ENCODE data around the gene TBL1XR1.
"Not testable (repeated sequence)": the region's sequence is repeated elsewhere in the genome, so short reads cannot be mapped to it uniquely, and the experiment has no call there.

Gene TBL1XR1

DNA sequence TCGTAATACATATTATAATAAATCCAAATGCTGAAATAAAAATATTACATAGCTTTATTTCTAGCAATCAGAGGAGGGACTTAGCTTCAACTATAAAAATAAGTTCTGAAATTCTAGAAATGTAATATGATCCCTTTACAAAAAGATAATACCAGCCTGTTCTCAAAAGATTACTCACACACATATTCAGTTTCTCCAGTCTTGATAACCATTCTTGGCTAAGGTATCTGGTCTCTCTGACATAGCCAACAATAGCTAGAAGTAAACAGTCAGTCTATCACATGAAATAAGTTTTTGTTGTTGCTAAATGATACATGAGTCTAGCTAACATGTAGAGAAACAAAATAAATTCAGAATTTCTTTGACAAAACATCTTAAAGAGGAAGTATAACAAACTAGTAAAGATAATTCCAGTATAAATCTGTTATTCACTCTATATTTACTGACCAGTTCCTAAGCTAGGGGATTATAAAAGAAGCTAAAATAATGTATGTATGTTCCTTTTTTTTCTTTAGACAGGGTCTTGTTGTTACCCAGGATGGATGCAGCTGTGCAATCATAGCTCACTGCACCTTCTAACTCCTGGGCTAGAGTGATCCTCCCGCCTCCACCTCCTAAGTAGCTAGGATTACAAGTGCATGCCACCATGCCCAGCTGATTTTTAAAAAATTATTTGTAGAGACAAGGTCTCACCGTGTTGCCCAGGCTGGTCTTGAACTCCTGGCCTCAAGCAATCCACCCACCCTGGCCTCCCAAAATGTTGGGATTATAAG, 170.6 kb downstream of the TBL1XR1 start:
- DNase-seq (ENCODE audit: low read depth), result no peak
- no peak overlapping the region for H3K4me3 ChIP-seq (ENCODE audit: low read length)
- no peak for TF ChIP-seq CTCF (conservative IDR thresholded peaks at IDR 0.05; ENCODE audit: low read length)

- no peak overlapping the region for H3K4me3 ChIP-seq (ENCODE audit: low read length)
- peak; percentile 54 for DNase-seq (ENCODE audit: low read depth)
- no peak for TF ChIP-seq CTCF (conservative IDR thresholded peaks at IDR 0.05; ENCODE audit: low read length)
These were observed 181.4 kb downstream of the TBL1XR1 start for GRCh38 chr3:177015881-177016280.

- H3K4me3 ChIP-seq (ENCODE audit: low read length), result no peak overlapping the region
- no peak for TF ChIP-seq CTCF (conservative IDR thresholded peaks at IDR 0.05; ENCODE audit: low read length)
- peak; percentile 3 for DNase-seq (ENCODE audit: low read depth)
These were observed 183.5 kb downstream of the TBL1XR1 start for GRCh38 chr3:177013681-177014280.

- DNase-seq (ENCODE audit: low read depth), result peak; percentile 2
- no peak for TF ChIP-seq CTCF (conservative IDR thresholded peaks at IDR 0.05; ENCODE audit: low read length)
- no peak overlapping the region for H3K4me3 ChIP-seq (ENCODE audit: low read length)
These were observed 191.4 kb downstream of the TBL1XR1 start for GRCh38 chr3:177005718-177006405.

- not testable (repeated sequence) for DNase-seq (ENCODE audit: low read depth); H3K4me3 ChIP-seq (ENCODE audit: low read length)
These were observed 197.1 kb downstream of the TBL1XR1 start for GRCh38 chr3:177000159-177000558.

DNA sequence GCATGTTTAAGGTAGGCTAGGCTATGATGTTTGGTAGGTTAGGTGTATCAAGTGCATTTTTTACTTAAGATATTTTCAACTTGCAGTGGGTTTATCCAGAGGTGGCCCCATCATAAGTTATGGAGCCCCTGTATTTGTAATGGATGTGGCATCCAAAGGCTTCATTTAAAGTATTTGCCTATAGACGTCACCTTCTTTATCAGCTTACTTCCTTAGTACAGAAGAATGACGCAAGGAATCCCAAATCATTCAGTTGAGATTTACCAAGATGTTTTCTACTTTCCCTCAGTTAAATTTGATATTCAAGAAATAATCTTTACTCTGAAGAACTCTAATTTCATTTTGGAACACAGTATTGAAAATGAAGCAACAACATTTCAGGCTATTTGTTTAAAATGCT, 201.3 kb downstream of the TBL1XR1 start:
- H3K4me3 ChIP-seq (ENCODE audit: low read length), result no peak overlapping the region
- no peak for DNase-seq (ENCODE audit: low read depth)
- TF ChIP-seq CTCF (conservative IDR thresholded peaks at IDR 0.05; ENCODE audit: low read length), result no peak

- H3K4me3 ChIP-seq (ENCODE audit: low read length), result no peak overlapping the region
- DNase-seq (ENCODE audit: low read depth), result no peak
- TF ChIP-seq CTCF (conservative IDR thresholded peaks at IDR 0.05; ENCODE audit: low read length), result no peak
These were observed 202.1 kb downstream of the TBL1XR1 start for GRCh38 chr3:176994891-176995781.
